RKO (cell line): ENCODE measurements around the gene STIM1.

Experiments used
- DNase-seq: peaks from one replicate; pipeline ENCODE4 v3.0.0-alpha.2; 2016; ENCODE audit warnings: low spot score

STIM1 gene

GRCh38 chr11:3830730-3831129 is 24.7 kb upstream of the STIM1 start:
- DNase-seq = no peak

- no peak for DNase-seq
Observed at GRCh38 chr11:3831378-3832239, 23.9 kb upstream of the STIM1 start.

DNA sequence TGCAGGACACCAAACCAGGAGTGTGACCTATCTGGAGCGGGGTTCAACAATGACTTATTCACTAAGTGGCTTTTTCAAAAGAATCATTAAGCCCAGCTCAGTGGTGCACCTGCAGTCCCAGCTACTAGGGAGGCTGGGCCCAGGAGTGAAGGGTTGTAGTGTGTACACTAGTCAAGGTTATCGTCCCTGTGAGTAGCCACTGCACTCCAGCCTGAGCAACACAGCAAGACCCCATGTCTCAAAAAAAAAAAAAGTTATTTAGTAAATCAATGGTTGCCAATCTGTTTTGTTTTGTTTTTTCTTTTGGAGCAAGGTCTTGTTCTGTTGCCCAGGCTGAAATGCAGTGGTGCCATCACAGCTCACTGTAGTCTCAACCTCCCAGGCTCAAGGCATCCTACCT is 22.6 kb upstream of the STIM1 start:
- DNase-seq = no peak

- DNase-seq = no peak
Observed at GRCh38 chr11:3833449-3833848, 22.0 kb upstream of the STIM1 start.

DNA sequence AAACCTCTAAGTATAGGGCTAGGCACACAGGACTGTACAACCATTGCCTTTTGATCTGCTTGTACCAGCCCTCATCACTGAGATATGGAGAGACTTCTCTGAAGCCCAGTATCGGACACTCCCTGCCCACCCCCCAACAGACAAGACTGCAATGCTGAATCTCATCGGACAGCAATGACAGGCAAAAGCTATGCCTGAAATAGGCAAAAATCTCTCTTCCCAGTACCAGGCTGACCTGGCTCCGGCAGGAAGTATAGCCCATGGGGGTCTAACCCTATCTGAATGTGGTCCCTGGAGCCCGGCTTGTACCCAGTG is 21.2 kb upstream of the STIM1 start:
- no peak for DNase-seq

DNA sequence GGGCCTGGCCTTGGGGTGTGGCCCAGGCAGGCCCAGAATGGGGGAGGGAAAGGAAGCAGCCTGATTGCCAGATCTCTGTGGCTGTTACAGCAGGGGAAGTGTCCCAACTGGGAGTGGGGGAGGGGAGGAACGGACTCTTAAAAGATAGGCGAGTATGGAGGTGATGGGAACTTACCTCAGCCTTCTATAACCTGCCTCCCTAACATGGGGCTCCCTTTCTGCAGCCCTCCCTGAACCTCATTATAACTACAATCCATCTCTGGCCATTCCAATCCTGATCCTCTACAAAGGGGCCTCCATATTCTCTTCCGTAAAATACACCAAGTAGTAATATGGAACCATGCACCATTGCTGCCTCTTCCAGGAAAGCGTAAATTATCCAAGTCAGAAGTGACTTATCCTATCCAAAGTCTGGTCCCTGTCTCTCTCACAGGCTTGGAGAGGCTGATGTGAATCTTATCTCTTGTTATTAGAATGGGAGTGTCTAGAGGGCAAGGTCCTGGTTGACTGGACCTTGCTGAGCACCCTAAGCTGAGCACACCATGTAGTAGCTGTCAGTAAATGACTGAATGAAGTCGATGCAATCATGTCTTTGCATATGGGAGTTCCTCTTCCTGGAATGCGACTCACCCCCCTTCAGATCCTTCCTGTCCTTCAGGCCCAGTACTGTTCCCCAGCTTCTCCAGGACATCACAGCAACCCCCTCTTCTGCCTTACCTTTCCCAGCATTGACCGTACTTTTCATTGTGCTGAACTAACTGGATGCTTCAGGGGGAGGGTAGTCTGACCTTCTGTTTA is 20.6 kb upstream of the STIM1 start:
- DNase-seq = peak; percentile 42

DNA sequence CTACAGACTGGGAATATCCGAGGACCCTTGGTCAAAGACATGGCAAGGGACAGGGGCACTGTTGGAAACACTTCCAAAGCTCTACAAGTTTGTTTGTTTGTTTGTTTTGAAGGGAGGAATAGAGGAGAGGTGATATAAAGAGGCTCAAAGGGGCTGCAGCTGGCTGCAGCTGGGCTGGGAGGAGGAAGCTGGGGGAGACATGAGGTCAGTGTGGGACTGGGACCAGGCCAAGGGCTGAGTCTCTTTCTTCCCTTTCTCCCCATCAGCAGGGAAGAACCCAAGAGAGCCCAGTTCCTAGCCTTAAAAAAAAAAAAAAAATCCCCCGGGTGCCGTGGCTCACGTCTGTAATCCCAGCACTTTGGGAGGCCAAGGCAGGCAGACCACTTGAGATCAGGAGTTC is 19.7 kb upstream of the STIM1 start:
- DNase-seq = no peak

DNA sequence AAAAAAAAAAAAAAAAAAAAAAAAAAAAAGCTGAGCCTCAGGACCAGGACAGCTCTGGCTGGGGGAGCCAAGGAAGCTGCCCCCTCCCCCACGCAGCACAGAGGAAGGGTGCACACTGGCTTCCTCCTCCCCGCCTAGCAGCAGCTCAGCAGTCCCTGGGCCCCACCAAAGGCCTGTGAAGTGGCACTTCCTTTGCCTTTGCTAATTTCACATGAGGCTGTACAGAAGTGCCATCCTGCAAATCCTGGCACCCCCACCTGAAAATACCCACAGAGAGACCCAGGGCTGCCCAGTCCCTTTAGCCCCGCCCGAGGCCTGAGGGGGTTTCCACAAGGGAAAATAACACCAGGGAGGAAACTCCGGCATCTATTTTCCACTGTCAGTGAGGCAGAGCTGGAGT is 18.6 kb upstream of the STIM1 start:
- no peak for DNase-seq

DNA sequence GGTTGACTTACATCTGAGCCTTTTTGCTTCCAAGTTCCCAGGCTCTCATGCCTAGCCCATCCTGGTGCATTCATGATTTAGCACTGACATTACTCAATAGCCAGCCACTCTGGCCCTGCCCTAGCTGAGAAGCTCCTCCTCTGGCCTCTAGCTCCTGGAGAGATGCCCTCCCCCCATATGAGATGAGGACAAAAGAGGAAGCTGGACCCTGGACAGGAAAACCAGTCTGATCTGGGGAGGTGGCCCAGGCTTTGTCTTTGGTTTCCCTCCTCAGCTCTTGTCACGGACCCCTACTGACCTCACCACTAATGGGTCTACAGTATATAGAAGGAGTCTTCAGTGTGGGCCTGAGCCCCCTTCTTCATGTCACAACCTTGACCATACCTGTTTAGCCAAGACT is 17.7 kb upstream of the STIM1 start:
- no peak for DNase-seq

DNA sequence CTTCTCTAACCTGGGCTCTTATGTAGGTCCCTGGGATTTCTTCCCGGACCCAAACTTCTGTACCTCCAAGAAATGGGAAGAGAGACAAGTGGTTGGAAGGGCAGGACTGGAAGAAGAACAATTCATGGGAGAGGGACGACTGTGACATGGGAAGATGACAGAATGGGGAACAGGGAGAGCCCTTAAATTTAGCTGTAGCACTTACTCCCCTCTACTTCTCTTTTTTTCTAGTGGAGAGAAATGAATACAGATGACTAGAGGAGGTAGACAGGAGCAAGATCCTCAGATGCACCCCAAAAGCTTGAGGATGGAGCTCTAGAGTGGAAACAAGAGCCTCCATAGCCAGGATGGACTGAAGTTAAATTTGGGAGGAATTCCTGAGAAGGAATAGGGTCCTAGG is 17.0 kb upstream of the STIM1 start:
- no peak for DNase-seq

DNA sequence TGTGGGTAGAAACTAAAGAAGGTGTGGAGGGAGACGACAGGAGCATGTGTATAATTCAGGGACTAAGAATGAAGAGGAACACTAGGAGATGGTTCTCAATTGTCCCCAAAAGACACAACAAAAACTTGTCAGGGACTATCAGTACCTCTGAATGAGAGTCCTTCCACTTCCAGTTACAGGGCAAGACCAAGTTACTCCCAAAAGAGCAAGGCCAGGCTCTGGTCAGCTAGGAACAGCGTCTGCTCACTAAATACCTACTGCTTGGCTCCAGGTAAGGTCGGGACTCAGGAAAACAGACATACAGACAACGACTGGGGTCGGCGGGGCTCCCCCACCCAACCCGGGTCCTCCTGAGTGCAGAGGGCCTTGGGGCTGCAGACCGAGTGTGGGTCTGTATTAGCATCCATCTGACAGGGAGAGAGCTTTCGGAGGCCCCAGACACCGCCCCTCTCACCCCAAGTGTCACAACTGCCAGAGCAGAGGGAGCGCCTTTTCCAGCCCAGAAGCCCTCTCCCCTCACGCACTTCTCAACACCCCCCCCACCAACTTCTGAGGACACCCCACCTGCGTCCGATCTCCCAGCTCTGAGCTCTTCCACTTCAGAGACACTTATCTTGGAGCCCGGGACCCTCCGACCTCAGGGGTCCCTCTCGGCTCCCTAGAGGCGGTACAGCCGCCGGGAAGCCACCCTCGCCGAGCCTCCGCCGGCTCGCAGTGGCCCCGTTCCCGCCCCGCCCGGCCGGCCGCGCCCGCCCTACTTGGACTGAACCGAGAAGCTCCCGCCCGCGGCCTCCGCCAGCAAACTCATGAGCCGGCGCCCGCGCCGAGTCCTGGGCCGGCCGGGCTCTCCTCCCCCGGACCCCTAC is 15.2 kb upstream of the STIM1 start:
- DNase-seq = peak; percentile 32

DNA sequence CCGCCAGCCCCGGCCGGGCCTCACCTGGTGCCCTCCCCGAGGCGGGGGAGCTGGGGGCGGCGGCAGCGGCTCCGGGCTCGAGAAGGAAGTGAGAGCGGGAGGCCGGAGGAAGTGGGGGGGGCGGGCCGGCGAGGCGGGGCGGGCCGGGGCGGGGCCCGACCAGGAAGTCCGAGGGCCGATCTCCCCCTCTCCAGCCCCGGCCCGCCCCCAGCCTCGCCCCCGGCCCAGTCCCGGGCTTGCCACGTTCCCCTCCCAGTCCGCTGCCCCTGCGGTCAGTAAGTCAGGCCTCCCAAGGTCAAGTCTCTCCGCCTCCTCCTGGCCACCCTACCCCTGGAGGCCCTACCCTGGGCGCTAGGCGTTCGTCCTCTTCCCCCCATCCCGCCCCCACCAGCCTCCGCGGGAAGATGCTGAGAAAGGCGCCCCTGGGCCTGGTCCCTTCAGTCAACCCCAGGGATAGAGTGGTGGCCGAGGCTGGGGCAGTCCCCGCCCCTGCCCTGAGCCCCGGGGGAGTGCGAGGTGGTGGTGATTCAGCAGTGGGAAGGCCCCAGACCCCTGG is 14.5 kb upstream of the STIM1 start, which contains the start of gene RHOG:
TSS of gene RHOG (minus strand) at position 90 of the 556 bp plus-strand sequence. CDS start 12,821 bp downstream, outside the sequence.
- DNase-seq = peak; percentile 89

DNA sequence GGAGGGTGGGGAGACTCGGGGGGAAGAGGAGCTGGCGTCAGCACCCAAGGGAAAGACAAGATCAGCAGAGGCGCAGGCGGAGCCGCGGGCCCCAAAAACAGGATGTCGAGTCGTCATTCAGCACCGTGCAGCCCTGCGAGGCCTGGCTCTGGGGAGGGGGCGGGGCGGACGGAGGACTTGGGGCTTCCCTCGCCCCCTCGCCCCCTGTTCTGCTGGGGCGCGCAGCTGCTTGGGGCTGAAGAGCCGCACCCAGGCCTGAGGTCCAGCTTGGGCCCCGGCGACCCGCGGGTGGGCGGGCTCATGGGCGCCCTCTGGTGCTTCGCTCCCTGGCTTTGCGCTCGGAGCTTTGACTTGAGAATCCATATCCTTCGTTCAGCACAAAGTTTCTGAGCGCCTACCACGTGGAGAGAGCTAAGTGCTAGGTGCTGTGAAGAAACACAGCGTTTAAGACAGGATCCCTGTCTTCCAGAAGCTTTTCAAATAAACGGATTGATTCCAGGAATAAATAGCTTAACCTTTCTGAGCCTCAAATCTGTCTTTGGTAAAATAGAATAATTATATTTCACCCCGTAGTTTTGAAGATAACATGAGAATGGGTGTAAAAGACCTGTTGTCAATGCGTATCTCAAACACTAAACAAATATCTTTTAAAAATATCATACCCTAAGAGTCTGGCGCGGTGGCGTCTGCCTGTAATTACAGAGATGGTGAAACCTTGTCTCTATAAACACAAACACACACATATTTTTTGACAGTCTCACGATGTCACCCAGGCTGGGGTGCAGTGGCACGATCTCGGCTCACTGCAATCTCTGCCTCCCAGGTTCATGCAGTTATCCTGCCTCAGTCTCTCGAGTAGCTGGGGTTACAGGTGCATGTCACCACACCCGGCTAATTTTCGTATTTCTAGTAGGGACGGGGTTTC is 13.8 kb upstream of the STIM1 start:
- DNase-seq = peak; percentile 89

DNA sequence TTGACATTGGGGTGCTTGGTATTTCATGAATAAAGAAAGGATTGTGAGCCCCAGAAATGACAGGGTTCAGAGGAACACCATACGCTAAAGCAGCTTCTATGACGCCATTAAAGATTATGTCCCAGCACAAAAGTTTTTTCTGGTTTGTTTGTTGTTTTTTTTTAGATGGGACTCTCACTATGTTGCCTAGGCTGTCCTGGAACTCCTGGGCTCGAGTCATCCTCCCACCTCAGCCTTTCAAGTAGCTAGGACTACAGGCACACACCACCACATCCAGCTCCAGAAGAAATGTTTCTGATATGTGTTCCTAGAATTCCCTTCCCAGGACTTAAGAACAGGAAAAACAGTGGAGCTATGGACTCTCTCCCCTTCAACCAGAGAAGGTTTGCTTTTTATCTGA is 12.1 kb upstream of the STIM1 start:
- DNase-seq = no peak

- DNase-seq = no peak
Observed at GRCh38 chr11:3845246-3845645, 10.2 kb upstream of the STIM1 start.

DNA sequence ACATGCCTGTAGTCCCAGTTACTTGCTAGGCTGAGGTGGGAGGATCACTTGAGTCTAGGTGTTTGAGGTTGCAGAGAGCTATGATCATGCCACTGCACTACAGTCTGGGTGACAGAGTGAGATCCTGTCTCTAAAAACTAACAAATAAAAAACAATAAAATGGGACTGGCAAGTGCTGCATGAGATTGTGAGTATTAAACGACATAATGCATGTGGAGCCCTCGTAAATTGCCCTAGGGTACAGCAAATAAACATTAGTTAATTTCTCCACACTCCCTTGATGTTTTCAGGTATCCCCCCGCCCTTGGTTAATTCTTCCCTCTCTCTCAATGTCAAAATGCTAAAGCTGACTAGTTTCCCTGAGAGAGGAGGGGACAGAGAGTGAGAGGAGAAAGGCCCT is 9.8 kb upstream of the STIM1 start:
- DNase-seq = no peak

- peak; percentile 56 for DNase-seq
Observed at GRCh38 chr11:3849297-3849874, 6.1 kb upstream of the STIM1 start.

DNA sequence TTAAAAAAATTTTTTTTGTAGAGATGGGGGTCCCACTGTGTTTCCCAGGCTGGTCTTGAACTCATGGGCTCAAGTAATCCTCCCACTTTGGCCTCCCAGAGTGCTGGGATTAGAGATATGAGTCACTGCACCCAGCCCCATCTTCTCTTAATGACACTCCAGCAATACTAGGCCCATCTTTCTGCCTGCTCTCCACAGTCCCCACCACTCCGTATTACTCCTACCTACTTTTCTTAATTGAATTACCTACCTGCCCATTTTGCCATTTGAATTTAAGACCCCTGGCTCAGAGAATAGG is 2.0 kb upstream of the STIM1 start:
- DNase-seq = no peak

- DNase-seq = no peak
Observed at GRCh38 chr11:3853899-3854659, 1.4 kb upstream of the STIM1 start.

- DNase-seq = no peak
Observed at GRCh38 chr11:3854660-3854976, 846 bp upstream of the STIM1 start.
